Measurements from ENCODE around the gene PISD.
"Not testable (repeated sequence)": the region's sequence is repeated elsewhere in the genome, so short reads cannot be mapped to it uniquely, and the experiment has no call there.

Gene PISD

DNA sequence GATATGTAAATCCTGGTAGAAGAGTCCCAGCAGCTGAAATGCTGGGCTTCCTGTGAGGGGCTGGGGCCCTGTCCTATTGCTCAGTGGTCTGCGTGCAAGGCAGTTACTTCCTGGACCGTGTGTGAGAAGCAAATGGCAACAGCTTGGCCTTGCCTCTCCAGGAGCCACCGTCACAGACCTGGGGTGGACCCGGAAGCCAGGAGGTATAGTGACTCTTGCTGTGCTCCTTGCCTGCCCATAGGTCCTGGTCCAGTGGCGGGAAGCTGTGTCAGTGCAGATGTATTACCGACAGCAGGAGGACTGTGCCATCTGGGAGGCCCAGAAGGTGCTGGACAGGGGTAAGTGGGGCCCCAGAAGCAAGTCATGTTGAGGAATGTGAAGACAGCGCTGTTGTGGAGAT lies 54.3 kb downstream of the PISD start:
- no peak for DNase-seq (ENCODE audit: low spot score)

DNA sequence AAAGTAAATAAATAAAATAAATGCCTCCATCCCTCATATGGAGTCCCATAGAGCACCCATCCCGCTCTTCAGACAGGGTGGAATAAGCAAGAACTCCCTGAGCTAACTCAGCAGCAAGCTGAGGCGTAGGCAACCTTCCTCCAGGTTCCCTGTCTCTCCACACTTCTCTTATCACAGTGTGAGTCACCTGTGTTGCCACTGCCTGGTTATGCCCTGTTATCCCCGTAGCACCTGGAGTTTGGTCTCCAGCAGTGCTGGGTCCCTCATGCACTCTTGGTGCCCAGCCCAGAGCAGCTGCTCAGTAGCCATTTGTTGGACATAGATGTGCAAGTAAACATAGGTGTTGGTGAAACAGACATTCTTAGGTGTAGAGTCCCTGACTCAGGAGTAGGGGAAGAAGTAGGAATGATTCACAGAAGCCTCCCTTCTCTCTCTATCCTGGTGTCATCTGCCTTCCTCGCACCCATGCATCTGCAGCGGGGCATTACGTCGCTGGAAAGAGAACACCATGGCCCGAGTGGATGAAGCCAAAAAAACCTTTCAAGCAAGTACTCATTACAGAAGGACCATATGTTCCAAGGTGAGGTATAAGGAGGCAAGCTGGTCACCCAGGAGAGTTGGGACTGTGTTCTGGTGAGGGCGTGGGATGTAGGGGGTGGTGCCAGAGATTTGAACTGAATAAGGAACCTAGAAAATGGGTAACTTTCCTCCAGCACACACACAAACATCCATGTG lies 56.0 kb downstream of the PISD start:
- no peak for DNase-seq (ENCODE audit: low spot score)

- DNase-seq (ENCODE audit: low spot score), result no peak
Observed at GRCh38 chr22:31604746-31605705, 57.0 kb downstream of the PISD start.

DNA sequence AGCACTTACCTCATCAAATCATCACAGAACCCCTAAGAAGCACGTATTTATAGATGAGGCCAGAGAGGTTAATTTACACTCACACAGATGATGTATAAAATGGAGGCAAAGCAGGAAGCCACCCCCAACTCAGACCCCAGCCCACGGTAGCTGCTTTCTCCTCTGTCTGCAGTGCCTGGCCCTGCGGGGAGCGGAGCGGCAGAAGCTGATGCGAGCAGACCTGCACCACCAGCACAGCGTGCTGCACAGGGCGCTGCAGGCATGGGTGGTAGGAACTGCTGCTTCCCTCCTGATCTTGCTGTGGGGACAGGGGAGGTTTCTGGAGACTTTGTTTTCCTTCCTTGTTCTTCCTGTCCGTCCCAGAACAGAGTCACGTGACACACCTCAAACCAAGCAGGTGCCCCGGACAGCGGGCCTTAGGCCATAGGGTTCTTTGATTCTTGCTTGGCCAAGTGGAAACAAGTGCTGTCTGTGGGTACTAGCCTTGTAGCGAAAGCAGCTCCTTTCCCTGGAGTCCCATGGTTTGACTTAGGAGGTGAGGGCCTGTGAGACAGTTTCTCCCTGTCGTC lies 57.8 kb downstream of the PISD start:
- DNase-seq (ENCODE audit: low spot score), result no peak

- DNase-seq (ENCODE audit: low spot score), result no peak
Observed at GRCh38 chr22:31603574-31603973, 58.4 kb downstream of the PISD start.

DNA sequence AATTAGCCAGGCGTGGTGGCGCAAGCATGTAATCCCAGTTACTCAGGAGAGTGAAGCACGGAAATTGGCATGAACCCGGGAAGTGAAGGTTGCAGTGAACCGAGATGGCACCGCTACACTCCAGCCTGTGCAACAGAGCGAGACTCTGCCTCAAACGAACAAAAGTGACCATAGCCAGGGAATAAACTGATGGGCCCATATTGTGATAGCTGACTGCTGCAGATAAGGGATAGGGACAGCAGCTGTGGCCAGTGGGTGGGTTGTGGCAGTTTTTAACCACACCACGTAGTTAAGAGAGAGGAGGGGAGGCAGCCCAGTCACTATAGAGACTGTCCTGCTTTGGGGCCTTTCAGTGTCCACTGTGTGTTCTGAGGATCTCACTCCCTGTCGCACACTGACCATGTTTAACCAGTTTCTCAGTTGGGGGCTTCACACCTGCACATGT lies 58.9 kb downstream of the PISD start:
- DNase-seq (ENCODE audit: low spot score), result no peak

DNA sequence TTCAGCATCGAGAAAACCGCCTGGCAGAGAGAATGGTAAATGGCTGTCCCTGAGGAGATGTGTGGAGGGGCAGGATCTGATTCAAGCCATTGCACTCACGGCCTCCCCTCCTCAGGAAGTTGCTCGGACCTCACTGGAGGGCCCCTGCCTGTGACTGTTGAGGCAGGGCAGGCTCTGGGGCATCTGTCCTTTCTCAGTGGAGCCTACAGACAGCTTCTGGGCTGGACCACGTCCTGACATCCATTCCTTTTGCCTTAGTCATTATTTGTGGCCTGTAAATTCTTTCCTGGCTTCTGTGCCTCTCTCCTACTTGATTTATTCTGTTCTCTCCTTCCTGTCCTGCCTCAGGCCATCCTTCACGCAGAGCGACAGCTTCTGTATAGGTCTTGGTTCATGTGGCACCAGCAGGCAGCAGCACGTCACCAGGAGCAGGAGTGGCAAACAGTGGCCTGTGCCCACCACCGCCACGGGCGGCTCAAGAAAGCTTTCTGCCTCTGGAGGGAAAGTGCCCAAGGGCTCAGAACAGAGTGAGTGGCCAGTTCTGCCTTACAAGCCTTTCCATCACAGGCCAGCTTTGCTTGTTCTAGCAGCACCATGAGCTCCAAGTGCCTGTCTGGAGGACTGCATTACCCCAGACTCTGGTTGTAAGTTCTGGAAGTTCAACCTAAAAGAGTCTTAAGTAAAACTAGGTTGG lies 59.6 kb downstream of the PISD start:
- DNase-seq (ENCODE audit: low spot score), result no peak

- DNase-seq (ENCODE audit: low spot score), result no peak
Observed at GRCh38 chr22:31595271-31595670, 66.7 kb downstream of the PISD start.

DNA sequence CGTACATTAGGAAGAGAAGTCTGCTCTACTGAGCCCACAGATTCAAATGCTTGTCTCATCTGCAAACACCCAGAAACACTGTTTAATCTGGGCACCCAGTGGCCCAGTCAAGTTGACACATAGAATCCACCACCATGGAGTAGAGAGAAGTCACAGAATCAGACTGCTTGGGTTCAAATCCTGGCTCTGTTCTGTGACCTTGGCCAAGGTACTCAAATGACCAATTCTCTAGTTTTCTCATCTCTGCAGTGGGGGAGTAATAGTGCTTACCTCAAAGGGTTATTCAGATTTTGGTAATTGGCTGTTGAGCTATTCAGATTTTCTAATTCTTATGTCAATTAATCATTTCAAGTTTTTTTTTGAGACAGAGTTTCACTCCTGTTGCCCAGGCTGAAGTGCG lies 71.9 kb downstream of the PISD start:
- not testable (repeated sequence) for DNase-seq (ENCODE audit: low spot score)

DNA sequence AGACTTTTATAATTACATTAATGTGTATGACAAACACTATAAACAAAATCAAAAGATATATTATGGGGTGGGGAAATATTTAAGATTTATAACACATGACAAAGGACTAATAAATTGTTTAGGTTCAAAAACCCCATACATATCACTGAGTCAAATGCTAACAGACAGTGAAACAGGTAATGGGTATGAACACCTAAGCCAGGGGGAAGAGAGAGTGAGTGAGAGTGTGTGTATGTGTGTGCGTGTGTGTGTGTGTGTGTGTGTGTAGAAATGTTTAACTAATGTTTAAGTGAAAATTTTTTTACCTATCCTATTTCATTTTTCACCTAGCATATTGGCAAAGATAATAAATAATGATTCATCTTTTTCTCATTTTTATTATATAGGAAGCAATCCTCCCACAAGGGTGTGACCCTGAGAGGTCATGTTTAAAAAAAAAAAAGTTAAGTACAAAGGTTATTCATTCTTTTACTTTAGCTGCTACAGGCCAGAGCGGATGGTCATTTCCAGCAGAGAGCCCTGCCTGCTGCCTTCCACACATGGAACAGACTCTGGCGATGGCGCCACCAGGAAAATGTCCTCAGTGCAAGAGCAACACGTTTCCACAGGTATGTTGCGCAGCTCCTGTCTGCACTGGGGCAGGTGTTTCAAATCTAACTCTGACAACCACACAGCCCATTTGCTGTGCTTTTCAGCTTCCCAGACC lies 72.9 kb downstream of the PISD start:
- no peak for DNase-seq (ENCODE audit: low spot score)

DNA sequence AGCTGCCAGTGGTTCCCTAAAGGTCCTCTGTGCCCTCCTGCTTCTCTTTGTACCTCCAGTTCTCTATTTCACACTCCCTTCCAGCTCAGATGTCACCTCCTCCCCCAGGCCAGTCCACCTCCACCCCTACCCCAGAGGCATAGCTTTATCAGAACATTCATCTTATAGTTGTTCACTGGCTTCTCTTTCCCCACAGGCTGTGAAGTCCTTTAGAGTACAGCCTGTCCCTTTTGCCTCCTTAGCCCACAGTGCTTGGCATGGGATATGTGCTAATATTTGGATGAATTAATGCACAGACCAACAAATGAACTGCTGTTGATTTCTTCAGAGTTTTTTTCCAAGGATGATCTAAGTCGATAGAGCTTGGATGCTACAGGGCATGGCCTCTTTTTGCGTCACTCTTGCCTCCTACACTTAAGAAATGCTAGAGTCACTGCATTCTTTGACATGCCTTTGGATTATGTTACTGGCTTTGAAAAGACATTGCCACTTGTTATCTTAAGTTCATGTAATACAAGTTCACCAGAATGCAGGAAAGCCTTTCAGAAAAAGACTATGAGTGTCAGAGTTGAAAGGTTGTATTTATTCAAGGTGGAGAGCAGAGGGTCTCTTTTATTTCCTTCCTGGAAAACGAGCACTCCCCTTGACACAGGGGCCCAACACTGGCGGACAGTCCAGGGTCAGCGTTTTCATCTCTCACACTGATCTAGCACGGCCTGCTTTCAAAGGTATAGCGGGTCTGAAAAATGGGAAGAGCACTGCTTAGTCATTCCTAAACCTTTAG lies 75.7 kb downstream of the PISD start:
- DNase-seq (ENCODE audit: low spot score), result no peak

GRCh38 chr22:31585161-31585859 lies 76.7 kb downstream of the PISD start:
- DNase-seq (ENCODE audit: low spot score), result no peak

GRCh38 chr22:31584804-31585160 lies 77.2 kb downstream of the PISD start:
- DNase-seq (ENCODE audit: low spot score), result no peak

DNA sequence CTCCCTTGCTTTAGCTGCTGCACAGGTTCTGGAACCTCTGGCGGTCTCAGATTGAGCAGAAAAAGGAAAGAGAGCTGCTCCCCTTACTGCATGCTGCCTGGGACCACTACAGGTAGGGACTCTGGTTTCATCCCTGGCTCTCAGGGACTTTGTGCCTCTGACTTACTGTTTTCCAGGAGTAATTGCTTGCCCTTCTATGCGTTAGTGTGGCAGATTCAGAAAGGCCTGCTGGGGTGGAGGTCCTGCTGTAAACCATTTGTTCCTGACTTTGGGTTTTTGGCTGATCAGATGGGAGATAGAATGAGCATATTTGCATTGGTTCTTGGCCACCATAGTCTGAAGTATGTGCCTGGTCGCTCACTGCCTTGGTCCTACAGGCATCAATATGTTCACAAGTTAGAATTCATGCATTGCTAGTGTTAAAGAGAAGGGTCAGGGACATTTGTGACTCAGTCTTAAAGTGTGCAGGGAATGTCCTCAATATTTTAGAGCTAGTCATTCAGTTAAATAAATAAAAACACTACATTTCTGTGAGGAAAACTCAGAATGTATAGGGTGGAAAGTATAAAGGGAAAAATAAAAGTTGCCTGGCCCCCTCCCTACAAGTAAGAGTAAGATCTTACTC lies 78.0 kb downstream of the PISD start:
- no peak for DNase-seq (ENCODE audit: low spot score)

DNA sequence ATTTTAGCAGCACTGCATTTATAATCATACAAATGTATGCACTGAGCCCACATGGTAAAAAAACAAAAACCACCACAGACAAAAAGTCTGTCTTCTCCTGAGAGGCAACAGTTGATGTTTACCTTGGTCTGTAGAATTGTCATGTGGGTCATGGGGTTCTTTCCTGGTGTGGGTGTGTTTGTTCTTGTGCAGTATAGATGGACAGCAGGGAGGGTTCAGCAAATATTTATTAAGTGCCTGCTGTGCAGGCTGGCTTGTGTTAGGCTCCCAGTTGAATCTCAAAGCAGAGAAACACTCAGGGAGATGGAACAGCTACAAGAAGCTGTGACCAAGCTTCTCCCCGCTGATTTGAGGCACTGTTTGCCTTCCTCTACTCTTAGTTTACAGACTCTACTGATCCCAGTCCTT lies 82.2 kb downstream of the PISD start:
- no peak for DNase-seq (ENCODE audit: low spot score)

GRCh38 chr22:31578171-31578570 lies 83.8 kb downstream of the PISD start:
- DNase-seq (ENCODE audit: low spot score), result no peak

GRCh38 chr22:31577711-31578110 lies 84.3 kb downstream of the PISD start:
- no peak for DNase-seq (ENCODE audit: low spot score)

DNA sequence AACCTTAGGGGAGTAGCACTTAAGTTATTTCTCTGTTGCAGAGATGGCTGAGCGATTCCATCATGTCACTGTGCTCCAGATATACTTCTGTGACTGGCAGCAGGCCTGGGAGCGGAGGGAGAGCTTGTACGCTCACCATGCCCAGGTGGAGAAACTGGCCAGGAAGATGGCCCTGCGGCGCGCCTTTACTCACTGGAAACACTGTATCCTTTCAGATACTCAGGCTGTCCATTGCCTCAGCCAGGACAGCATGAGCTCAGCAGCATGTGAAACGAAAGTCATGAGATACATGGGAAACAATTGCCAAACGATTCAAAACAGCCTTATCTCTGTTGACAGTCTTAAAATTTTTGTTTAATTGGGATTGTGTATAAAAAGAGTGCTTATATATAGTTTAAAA lies 86.8 kb downstream of the PISD start:
- no peak for DNase-seq (ENCODE audit: low spot score)

GRCh38 chr22:31574055-31574670 lies 87.9 kb downstream of the PISD start:
- no peak for DNase-seq (ENCODE audit: low spot score)
